Kidney (tissue), 14 donors: Measurements from ENCODE around the gene GPSM1. TPM values are rescaled to one million over a fixed set of nuclear protein-coding genes. Genes with fewer than 3 reads are reported as not detected.
"Not testable (repeated sequence)": the region's sequence is repeated elsewhere in the genome, so short reads cannot be mapped to it uniquely, and the experiment has no call there.

ENCODE experiments used
- DNase-seq, 5 donors: peaks; one replicate each; pipeline ENCODE4 v3.0.0-alpha.2; 2013 to 2020
- FAIRE-seq: peaks from 2 replicates; lab custom pipeline; 2012; peaks lifted over from hg19 to GRCh38; lab: Jason Lieb, UNC
- H3K27ac ChIP-seq, 2 donors: one replicate each; pipeline ENCODE4 v1.7.0; 2013; ENCODE audit warnings: low read depth in 2 of 2, low read length in 2 of 2, inconsistent platforms in 1 of 2
- H3K27me3 ChIP-seq: one replicate; pipeline ENCODE4 v1.7.1; 2013; ENCODE audit warnings: low read length, inconsistent platforms; ENCODE audit not compliant: control insufficient read depth, insufficient read depth
- H3K36me3 ChIP-seq, 3 donors: one replicate each; pipeline versions ENCODE4 v1.7.0 to v1.7.1; 2013; ENCODE audit warnings: low read length in 3 of 3, control low read depth in 1 of 3, inconsistent platforms in 1 of 3; ENCODE audit not compliant: insufficient read depth in 3 of 3, control insufficient read depth in 2 of 3
- H3K4me1 ChIP-seq, 3 donors: one replicate each; pipeline versions ENCODE4 v1.7.0 to v1.7.1; 2013; ENCODE audit warnings: low read length in 3 of 3, inconsistent platforms in 1 of 3, low read depth in 1 of 3; ENCODE audit not compliant: control insufficient read depth in 2 of 3, insufficient read depth in 2 of 3
- H3K4me3 ChIP-seq, 3 donors: one replicate each; pipeline versions ENCODE4 v1.7.0 to v1.8.1; 2013; ENCODE audit warnings: low read length in 3 of 3, control low read depth in 1 of 3, inconsistent platforms in 1 of 3
- H3K9ac ChIP-seq, 3 donors: one replicate each; pipeline versions ENCODE4 v1.7.0 to v1.7.1; 2013; ENCODE audit warnings: low read length in 3 of 3, control low read depth in 1 of 3, inconsistent platforms in 1 of 3
- H3K9me3 ChIP-seq, 3 donors: one replicate each; pipeline versions ENCODE4 v1.7.0 to v1.7.1; 2013; ENCODE audit warnings: low read length in 3 of 3, control low read depth in 1 of 3, inconsistent platforms in 1 of 3; ENCODE audit not compliant: control insufficient read depth in 2 of 3, insufficient read depth in 1 of 3
- intact Hi-C: fragments of 100-400 bp; cut with DNase I; formaldehyde crosslinking; loops from one replicate; pipeline ENCODE4 v1.11.1; 2022
- polyA plus RNA-seq: library from polyadenylated mRNA; stranded (reverse); fragments of 350-450 nt; fragmentation: Illumina TruSeq; extraction: RNeasy Lipid Tissue Mini Kit (QIAGEN cat#74804); gene quantifications from one replicate; pipeline ENCODE4 v1.2.3, GENCODE V29; 2014; ENCODE audit warnings: low read depth, low replicate concordance; ENCODE audit not compliant: insufficient read depth
- total RNA-seq: library from RNA; stranded (reverse); fragmentation: NEBNext Ultra II Directional; extraction: Animal tissue kit (Norgen Biotek cat#: 25700); gene quantifications from one replicate; pipeline ENCODE4 v1.2.1, GENCODE V29; 2021
- TF ChIP-seq, protein P1 (sequence below): IDR thresholded peaks from 3 replicates; pipeline ENCODE4 v1.5.1; 2012; ENCODE audit warnings: mild to moderate bottlenecking, moderate library complexity, borderline replicate concordance; ENCODE audit not compliant: insufficient read depth; ENCODE audit errors: extremely low read depth
- donor health status: control.
- donor health status: control.
- donor health status: control.
- donor health status: control.
- donor health status: control.
- donor health status: DM: yes; HTN: yes; CAD: no.
- donor health status: Normal renal cell carcinoma (clear cell type).

GPSM1 gene
- total and polyA plus RNA-seq, 2 donors from 2014 or later, result 11.6 to 11.9 TPM

DNA sequence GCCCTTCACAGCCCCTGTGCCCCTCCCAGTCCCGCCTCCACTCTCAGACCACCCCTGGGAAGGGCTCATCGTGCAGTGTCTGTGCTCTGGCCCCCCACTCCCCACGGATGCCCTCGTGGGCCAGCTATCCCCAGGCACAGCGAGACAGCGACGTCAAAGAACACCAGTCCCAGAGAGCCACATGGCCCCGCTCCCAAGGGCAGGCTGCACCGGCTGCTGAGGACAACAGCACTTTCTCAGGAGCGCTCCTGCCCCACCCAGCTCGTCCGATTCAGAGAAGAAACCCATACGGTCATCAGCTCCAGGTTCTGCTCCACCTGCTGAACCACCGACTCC is 77.4 kb downstream of the GPSM1 start:
- Histone ChIP-seq H3K9me3 (no peaks in the 10 kb centered on the region), H3K27me3 (no peaks in the 10 kb centered on the region), H3K27ac (no peak overlapping the region), H3K9ac (no peak overlapping the region), H3K36me3 (peaks cover 0 to 10% (median 8%) of the 10 kb centered on the region in 3 donors), H3K4me1 (peaks cover 0 to 9% (median 0%) of the 10 kb centered on the region in 3 donors), H3K4me3 (no peak overlapping the region)
- FAIRE-seq (no peak), DNase-seq (no peak)
- TF ChIP-seq, protein P1, sequence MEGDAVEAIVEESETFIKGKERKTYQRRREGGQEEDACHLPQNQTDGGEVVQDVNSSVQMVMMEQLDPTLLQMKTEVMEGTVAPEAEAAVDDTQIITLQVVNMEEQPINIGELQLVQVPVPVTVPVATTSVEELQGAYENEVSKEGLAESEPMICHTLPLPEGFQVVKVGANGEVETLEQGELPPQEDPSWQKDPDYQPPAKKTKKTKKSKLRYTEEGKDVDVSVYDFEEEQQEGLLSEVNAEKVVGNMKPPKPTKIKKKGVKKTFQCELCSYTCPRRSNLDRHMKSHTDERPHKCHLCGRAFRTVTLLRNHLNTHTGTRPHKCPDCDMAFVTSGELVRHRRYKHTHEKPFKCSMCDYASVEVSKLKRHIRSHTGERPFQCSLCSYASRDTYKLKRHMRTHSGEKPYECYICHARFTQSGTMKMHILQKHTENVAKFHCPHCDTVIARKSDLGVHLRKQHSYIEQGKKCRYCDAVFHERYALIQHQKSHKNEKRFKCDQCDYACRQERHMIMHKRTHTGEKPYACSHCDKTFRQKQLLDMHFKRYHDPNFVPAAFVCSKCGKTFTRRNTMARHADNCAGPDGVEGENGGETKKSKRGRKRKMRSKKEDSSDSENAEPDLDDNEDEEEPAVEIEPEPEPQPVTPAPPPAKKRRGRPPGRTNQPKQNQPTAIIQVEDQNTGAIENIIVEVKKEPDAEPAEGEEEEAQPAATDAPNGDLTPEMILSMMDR, result no peak
- intact Hi-C loops, result no loop called here

DNA sequence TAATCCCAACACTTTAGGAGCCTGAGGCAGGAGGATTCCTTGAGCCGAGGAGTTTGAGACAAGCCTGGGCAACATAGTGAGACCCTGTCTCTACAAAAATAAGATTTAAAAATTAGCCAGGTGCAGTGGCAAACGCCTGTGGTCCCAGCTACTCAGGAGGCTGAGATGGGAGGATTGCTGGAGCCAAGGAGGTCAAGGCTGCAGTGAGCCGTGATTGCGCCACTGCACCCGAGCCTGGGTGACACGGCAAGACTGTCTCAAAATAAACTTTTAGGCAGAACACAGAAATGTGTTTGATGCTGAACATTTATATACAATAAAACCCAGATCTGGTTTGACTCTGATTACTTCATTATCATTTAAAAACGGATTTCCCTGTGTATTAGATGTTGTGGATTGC is 78.1 kb downstream of the GPSM1 start:
- TF ChIP-seq, protein P1, result no peak
- H3K9ac ChIP-seq, result no peak overlapping the region
- FAIRE-seq (no peak), DNase-seq (no peak)
- H3K4me3 ChIP-seq, result no peak overlapping the region
- H3K9me3 ChIP-seq, result no peaks in the 10 kb centered on the region
- peaks cover 0 to 8% (median 0%) of the 10 kb centered on the region in 3 donors for H3K4me1 ChIP-seq
- intact Hi-C loops, result no loop called here
- H3K27ac ChIP-seq, result no peak overlapping the region
- H3K27me3 ChIP-seq, result no peaks in the 10 kb centered on the region
- peaks cover 0 to 10% (median 8%) of the 10 kb centered on the region in 3 donors for H3K36me3 ChIP-seq

DNA sequence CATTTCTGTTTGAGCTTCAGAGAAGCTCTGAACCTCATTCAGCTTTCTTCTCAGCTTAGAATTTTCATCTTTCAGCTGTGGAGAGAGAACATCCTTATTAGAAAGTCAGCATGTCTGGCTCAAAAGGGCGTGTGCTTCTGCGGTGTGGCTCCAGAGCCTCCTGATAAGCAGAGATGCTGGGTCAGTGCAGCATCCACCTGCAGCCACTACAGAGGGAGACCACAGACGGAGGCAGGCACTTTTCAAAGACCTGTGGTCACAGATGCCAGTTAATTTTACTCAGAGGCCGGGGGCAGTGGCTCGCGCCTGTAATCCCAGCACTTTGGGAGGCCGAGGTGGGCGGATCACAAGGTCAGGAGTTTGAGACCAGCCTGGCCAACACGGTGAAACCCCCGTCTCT is 78.6 kb downstream of the GPSM1 start:
- intact Hi-C loops, DNase-seq, H3K9ac ChIP-seq, H3K27ac ChIP-seq, FAIRE-seq, H3K4me3 ChIP-seq, H3K27me3 ChIP-seq, H3K4me1 ChIP-seq, H3K9me3 ChIP-seq: not testable (repeated sequence)
- H3K36me3 ChIP-seq, result peaks cover 0 to 10% (median 8%) of the 10 kb centered on the region in 3 donors

DNA sequence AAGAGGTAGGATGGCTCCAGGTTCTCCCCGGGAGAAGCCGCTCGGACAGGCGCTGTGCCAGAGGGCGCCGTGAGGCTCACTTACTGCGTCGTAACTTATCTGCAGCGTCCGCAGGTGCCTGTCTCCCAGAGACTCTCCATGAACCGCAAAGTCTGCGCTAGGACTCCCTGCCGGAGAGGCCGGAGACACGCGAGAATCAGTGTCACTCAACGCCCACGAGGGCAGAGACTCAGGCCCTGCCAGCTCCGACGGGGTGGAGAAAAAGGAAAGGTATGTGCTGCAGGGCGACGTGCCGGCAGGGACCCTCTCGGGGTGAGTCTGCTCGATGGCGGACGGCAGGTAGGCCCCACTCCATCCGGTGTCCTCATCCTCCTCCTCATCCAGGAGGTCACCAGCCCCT is 79.7 kb downstream of the GPSM1 start:
- H3K4me3 ChIP-seq, H3K9me3 ChIP-seq, intact Hi-C loops, H3K27me3 ChIP-seq, DNase-seq, H3K9ac ChIP-seq, FAIRE-seq, H3K27ac ChIP-seq: not testable (repeated sequence)
- peaks cover 0 to 18% (median 7%) of the 10 kb centered on the region in 3 donors for H3K4me1 ChIP-seq
- H3K36me3 ChIP-seq, result peaks cover under 1 to 11% (median 9%) of the 10 kb centered on the region in 3 donors
